Brain microvascular endothelial cell (primary cell): Measurements from ENCODE around the gene MYBPC2.

ENCODE experiments used
- DNase-seq: peaks from one replicate; pipeline ENCODE4 v3.0.0-alpha.2; 2020
- H3K27ac ChIP-seq: fragments of 250-450 bp; sonication (Bioruptor Pico); 2 replicates; pipeline ENCODE4 v1.5.1; 2020; ENCODE audit warnings: mild to moderate bottlenecking, moderate library complexity
- H3K27me3 ChIP-seq: fragments of 250-450 bp; sonication (Bioruptor Pico); replicated peaks from 2 replicates; pipeline ENCODE4 v1.5.1; 2020; ENCODE audit warnings: mild to moderate bottlenecking
- H3K36me3 ChIP-seq: fragments of 250-450 bp; sonication (Bioruptor Pico); replicated peaks from 2 replicates; pipeline ENCODE4 v1.5.1; 2020; ENCODE audit warnings: mild to moderate bottlenecking
- H3K4me3 ChIP-seq: 2 replicates; pipeline ENCODE4 v1.5.1; 2011; ENCODE audit warnings: low read depth, mild to moderate bottlenecking, control low read depth, low read length, moderate library complexity
- in situ Hi-C: cut with HindIII; loops from 2 replicates; pipeline ENCODE4 v1.10.0; 2017; ENCODE audit warnings: low sequenced_read_pairs, low pct_ligation_motif_present
- TF ChIP-seq, protein P1 (sequence below): IDR thresholded peaks from 2 replicates; pipeline ENCODE4 v1.5.1; 2011; ENCODE audit warnings: low read depth, mild to moderate bottlenecking, moderate library complexity, low read length, control low read depth, inconsistent platforms; ENCODE audit errors: missing control alignments

Gene MYBPC2

DNA sequence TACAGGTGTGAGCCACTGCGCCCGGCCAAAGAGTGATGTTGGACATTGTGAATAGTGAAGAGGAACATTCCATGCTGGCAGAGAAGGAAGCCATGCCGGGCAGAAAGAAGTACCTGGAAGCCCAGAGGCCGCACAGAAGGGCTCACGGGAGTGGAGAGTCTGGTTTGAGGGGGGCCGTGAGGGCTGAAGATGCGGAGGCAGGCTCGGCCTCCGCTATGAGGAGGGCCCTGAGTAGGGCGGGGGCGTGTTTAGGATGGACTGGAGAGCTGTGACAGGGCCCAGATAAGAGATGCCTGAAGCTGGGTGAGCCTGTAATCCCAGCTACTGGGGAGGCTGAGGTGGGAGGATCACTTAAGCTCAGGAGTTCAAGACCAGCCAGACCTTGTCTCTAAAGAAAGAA is 76.7 kb downstream of the MYBPC2 start:
- Histone ChIP-seq H3K27ac (no peak overlapping the region), H3K4me3 (no peak overlapping the region), H3K36me3 (no peaks in the 10 kb centered on the region), H3K27me3 (no peaks in the 10 kb centered on the region)
- DNase-seq = no peak
- TF ChIP-seq, protein P1, sequence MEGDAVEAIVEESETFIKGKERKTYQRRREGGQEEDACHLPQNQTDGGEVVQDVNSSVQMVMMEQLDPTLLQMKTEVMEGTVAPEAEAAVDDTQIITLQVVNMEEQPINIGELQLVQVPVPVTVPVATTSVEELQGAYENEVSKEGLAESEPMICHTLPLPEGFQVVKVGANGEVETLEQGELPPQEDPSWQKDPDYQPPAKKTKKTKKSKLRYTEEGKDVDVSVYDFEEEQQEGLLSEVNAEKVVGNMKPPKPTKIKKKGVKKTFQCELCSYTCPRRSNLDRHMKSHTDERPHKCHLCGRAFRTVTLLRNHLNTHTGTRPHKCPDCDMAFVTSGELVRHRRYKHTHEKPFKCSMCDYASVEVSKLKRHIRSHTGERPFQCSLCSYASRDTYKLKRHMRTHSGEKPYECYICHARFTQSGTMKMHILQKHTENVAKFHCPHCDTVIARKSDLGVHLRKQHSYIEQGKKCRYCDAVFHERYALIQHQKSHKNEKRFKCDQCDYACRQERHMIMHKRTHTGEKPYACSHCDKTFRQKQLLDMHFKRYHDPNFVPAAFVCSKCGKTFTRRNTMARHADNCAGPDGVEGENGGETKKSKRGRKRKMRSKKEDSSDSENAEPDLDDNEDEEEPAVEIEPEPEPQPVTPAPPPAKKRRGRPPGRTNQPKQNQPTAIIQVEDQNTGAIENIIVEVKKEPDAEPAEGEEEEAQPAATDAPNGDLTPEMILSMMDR = no peak
- in situ Hi-C loops = no loop called here

GRCh38 chr19:50510121-50510670 is 77.5 kb downstream of the MYBPC2 start:
- no peak overlapping the region for H3K27ac ChIP-seq
- in situ Hi-C loops = no loop called here
- no peak for DNase-seq

DNA sequence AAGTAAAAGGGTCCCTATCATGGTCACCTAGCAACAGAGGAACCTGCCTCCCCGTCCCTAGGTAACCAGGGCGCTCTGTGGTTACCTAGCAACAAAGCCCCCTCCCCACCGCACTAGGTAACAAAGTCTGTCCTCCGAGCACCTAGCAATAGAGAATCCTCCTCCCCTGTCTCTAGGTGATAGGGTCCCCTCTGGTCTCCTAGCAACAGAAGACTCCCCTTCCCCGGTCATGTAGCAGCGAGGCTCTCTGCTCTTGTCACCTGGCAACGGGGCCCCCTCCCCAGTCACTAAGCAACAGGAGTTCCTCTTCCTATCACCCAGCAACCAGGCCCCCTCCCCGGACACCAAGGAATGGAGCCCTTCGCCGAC is 78.0 kb downstream of the MYBPC2 start:
- Histone ChIP-seq H3K4me3 (peak overlapping the region; percentile 89), H3K27me3 (no peaks in the 10 kb centered on the region), H3K27ac (peak overlapping the region; percentile 53), H3K36me3 (no peaks in the 10 kb centered on the region)
- DNase-seq = no peak
- TF ChIP-seq, protein P1 = no peak
- in situ Hi-C loops = no loop called here

More at GRCh38 chr19:50510121-50510670, 77.5 kb downstream of the MYBPC2 start:
- Histone ChIP-seq H3K4me3 (peak overlapping the region; percentile 89), H3K36me3 (no peaks in the 10 kb centered on the region), H3K27me3 (no peaks in the 10 kb centered on the region)
- TF ChIP-seq, protein P1 = no peak

GRCh38 chr19:50511069-50511822 is 78.6 kb downstream of the MYBPC2 start, which contains the start of gene JOSD2:
Gene JOSD2 (minus strand): TSS chr19:50511191. CDS start chr19:50510431, 760 bp downstream.
- peak; percentile 99 for DNase-seq
- no peaks in the 10 kb centered on the region for H3K36me3 ChIP-seq
- in situ Hi-C loops = no loop called here
- H3K27me3 ChIP-seq = no peaks in the 10 kb centered on the region
- peak within 1 kb of the TSS; percentile 53 for H3K27ac ChIP-seq
- peak within 1 kb of the TSS; percentile 89 for H3K4me3 ChIP-seq
- TF ChIP-seq, protein P1 = no peak

- Histone ChIP-seq H3K27me3 (no peaks in the 10 kb centered on the region), H3K27ac (no peak overlapping the region), H3K4me3 (peak overlapping the region; percentile 89), H3K36me3 (no peaks in the 10 kb centered on the region)
- no peak for DNase-seq
- in situ Hi-C loops = no loop called here
- TF ChIP-seq, protein P1 = no peak
These were observed 79.7 kb downstream of the MYBPC2 start for GRCh38 chr19:50512112-50512998.
